HCT116 (cell line): ENCODE results near the gene EVI5.

Experiments used
- CEBPB ChIP-seq: IDR thresholded peaks from 2 replicates; pipeline ENCODE4 v1.6.1; 2012; ENCODE audit warnings: low read depth
- ELF1 ChIP-seq: IDR thresholded peaks from 2 replicates; pipeline ENCODE4 v1.6.1; 2012; ENCODE audit warnings: low read depth, borderline replicate concordance
- REST ChIP-seq: IDR thresholded peaks from 2 replicates; pipeline ENCODE4 v1.6.1; 2012; ENCODE audit warnings: low read depth
- YY1 ChIP-seq: IDR thresholded peaks from 2 replicates; pipeline ENCODE4 v1.6.1; 2011; ENCODE audit warnings: low read length, low read depth, moderate library complexity, mild to moderate bottlenecking; ENCODE audit not compliant: insufficient replicate concordance; ENCODE audit errors: extremely low read depth
- TF ChIP-seq, protein P1 (sequence below), 3 experiments: fragments of 200-600 bp in 1 of 3; sonication (generic) in 1 of 3; IDR thresholded peaks in 2 of 3; conservative IDR thresholded peaks in 1 of 3; 2 replicates each; pipeline ENCODE4 v1.5.1; 2012 to 2017; ENCODE audit warnings: low read depth in 2 of 3, low read length in 2 of 3, antibody characterized with exemption in 1 of 3, borderline replicate concordance in 1 of 3, control low read depth in 1 of 3, mild to moderate bottlenecking in 1 of 3, mixed read lengths in 1 of 3, mixed run types in 1 of 3, moderate library complexity in 1 of 3; ENCODE audit not compliant: insufficient read depth in 1 of 3
- TF ChIP-seq, protein P2 (sequence below): IDR thresholded peaks from 2 replicates; pipeline ENCODE4 v1.6.1; 2012

GRCh38 chr1:92698932-92699331 is 86.0 kb downstream of the EVI5 start:
- no peak for TF ChIP-seq REST
- no peak for TF ChIP-seq ELF1
- no peak for TF ChIP-seq YY1
- no peak for TF ChIP-seq CEBPB
- TF ChIP-seq, protein P1, sequence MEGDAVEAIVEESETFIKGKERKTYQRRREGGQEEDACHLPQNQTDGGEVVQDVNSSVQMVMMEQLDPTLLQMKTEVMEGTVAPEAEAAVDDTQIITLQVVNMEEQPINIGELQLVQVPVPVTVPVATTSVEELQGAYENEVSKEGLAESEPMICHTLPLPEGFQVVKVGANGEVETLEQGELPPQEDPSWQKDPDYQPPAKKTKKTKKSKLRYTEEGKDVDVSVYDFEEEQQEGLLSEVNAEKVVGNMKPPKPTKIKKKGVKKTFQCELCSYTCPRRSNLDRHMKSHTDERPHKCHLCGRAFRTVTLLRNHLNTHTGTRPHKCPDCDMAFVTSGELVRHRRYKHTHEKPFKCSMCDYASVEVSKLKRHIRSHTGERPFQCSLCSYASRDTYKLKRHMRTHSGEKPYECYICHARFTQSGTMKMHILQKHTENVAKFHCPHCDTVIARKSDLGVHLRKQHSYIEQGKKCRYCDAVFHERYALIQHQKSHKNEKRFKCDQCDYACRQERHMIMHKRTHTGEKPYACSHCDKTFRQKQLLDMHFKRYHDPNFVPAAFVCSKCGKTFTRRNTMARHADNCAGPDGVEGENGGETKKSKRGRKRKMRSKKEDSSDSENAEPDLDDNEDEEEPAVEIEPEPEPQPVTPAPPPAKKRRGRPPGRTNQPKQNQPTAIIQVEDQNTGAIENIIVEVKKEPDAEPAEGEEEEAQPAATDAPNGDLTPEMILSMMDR (IDR thresholded peaks at IDR 0.05 in 2 of 3, conservative IDR thresholded peaks at IDR 0.05 in 1 of 3; ENCODE audit: borderline replicate concordance in 1 of 3, insufficient read depth in 1 of 3, low read depth in 2 of 3, low read length in 2 of 3), result no peak
- TF ChIP-seq, protein P2, sequence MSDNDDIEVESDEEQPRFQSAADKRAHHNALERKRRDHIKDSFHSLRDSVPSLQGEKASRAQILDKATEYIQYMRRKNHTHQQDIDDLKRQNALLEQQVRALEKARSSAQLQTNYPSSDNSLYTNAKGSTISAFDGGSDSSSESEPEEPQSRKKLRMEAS, result no peak
